Fibroblast of the conjunctiva (primary cell): ENCODE data around the gene MASP1.

Source experiments
- DNase-seq: peaks from one replicate; pipeline ENCODE4 v3.0.0-alpha.2; 2010; ENCODE audit warnings: low read depth

MASP1 gene

DNA sequence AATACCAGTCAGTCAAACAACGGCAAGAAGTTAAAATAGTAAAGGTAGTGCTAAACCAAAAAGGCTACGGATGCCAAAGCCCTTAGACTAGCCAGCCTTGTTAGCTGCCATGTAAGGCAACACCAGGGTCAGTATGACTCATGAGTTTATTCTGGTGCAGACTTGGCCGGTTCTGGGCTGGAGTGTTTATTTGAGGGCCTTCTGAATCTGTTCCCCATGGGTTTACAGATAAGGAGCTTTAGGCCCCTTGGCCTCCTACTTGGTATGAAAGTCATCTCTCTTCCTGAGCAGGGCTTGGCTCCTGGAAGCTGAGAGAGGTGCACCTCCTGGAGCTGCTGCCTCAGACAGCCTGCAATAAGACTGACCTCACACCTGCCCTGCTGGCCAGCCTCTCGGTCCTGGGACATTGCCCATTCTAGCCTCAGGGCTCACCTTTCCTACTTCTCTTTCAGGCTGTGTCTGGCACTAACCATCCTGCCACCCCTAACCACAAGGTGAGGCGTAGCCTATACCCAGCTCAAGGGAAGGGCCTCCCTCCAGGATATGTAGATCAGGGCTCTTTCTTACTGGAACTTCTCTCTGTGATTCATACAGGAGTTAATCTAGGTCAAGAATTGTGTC is 104.6 kb downstream of the MASP1 start:
- peak; percentile 48 for DNase-seq

GRCh38 chr3:187186375-187186774 is 105.2 kb downstream of the MASP1 start:
- no peak for DNase-seq

DNA sequence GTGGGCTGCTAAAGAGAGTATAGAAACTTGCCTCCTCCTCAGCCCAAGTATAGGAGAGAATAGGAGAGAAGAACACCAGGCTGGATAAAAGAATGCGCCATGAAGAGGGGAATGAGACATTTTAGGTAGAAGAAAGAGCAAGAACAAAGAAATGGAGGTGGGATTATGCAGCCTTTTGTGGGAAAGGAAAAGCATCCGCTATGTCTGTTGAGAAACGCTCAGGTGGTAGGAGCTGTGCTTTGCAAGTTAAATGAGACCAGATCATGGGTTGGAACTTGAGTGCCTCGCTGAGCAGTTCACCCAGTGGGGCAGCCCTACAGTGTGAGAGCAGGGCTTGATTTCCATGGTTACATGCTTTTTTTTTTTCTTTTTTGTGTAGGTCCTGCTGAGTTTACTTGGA is 105.8 kb downstream of the MASP1 start:
- DNase-seq: no peak
